A375 (cell line): ENCODE measurements around the gene OR2F2. TPM values are rescaled to one million over a fixed set of nuclear protein-coding genes. Genes with fewer than 3 reads are reported as not detected.

Source experiments
- total RNA-seq: library from RNA; depleted of rRNA; stranded (reverse); fragments of >200 nt; shearing (Covaris generic); gene quantifications from 2 replicates; pipeline ENCODE4 v1.2.3, GENCODE V29; 2014; rRNA removed

Gene OR2F2, protein sequence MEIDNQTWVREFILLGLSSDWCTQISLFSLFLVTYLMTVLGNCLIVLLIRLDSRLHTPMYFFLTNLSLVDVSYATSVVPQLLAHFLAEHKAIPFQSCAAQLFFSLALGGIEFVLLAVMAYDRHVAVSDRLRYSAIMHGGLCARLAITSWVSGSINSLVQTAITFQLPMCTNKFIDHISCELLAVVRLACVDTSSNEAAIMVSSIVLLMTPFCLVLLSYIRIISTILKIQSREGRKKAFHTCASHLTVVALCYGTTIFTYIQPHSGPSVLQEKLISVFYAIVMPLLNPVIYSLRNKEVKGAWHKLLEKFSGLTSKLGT
- total RNA-seq: not detected in 2 replicates

GRCh38 chr7:143934526-143935325, at the start of gene OR2F2:
TSS of gene OR2F2 (plus strand) at chr7:143935233. CDS start at chr7:143935233, 0 bp downstream.

DNA sequence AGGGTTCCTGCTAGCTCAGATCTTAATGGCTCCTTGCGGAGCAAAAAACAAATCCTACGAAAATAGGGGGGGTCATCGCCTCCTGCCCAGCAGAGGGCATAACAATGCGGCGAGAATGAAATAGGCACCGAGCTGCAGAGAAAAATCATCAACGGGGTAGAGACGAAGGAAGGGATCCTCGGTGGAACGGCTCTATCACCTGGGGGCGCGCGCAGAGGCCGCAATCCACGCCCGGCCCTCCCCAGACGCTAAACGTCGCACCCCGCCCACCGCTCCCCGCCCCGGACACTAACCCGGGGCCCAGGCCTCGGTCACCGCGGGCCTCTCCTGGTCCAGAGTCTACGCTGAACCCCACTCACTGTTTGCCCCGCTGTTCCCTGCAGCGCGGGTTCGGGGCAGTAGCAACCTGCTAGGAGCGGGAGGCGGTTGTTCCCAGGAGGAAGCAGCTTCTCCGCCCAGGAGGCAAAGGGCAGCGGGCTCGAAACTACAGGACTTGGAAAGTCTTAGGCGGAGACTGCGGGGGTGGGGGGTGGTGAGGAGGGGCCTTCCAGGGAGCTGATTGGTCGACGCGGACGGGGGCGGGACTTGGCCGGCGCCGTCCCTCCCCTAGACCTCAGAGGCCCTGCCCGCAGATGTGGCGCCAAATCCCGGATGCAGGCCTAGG, 33.2 kb upstream of the OR2F2 start, which contains the start of gene TCAF1:
Gene TCAF1, minus strand, starts transcription at position 509 of the 664 bp plus-strand sequence. CDS start 25,568 bp downstream, outside the sequence.

DNA sequence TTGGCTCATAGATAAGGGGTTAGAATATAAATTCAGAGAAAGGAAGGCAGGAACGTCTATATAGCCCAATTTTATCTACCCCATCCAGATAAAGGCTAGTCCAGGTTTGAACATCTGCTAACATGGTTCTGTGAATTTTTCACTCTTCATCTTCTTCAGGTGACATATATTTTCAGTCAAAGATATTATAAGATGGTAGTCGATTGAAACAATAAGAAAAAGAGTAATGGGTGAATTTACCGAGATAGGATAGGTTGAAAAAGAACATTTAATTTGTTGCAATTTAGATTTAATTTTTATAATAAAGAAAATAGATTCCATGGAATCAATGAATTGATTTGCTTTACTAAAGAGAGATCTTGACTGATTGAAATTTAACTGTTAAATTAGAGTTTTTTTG, 19.5 kb downstream of the OR2F2 start, which contains the start of gene OR2F1:
Gene OR2F1, plus strand, starts transcription at position 301 of the 400 bp plus-strand sequence. CDS start 5,127 bp downstream, outside the sequence.

Other genes starting within 250 kb of the OR2F2 start
- not detected in 2 replicates for gene CTAGE6, start 177.5 kb upstream of the OR2F2 start, total RNA-seq
- gene TCAF1, start 33.1 kb upstream of the OR2F2 start, total RNA-seq: 27.6 and 30.8 TPM in 2 replicates
- 0.05 TPM in 1 of 2 replicates, not detected in the other for gene OR2F1, start 19.6 kb downstream of the OR2F2 start, total RNA-seq
- gene OR6B1, start 65.1 kb downstream of the OR2F2 start, total RNA-seq: not detected in 2 replicates
- gene OR2A5, start 113.7 kb downstream of the OR2F2 start, total RNA-seq: not detected in 2 replicates
- not detected in 2 replicates for gene OR2A25, start 134.6 kb downstream of the OR2F2 start, total RNA-seq
- gene OR2A12, start 151.0 kb downstream of the OR2F2 start, total RNA-seq: not detected in 2 replicates
- gene OR2A2, start 174.3 kb downstream of the OR2F2 start, total RNA-seq: not detected in 2 replicates
- not detected in 2 replicates for gene OR2A14, start 187.9 kb downstream of the OR2F2 start, total RNA-seq
- gene CTAGE4, start 248.2 kb downstream of the OR2F2 start, total RNA-seq: not detected in 2 replicates